NCI-H1048 (cell line): ENCODE data around the gene ZNF765.
"Not testable (repeated sequence)": the region's sequence is repeated elsewhere in the genome, so short reads cannot be mapped to it uniquely, and the experiment has no call there.

Experiments used
- DNase-seq: peaks from one replicate; lab custom pipeline; 2025; lab: John Stamatoyannopoulos, UW

ZNF765 gene

GRCh38 chr19:53394974-53395839, at the start of gene ZNF765:
Gene ZNF765 (plus strand): TSS chr19:53395149. CDS start chr19:53398016, 2,867 bp downstream.
- peak; percentile 72 for DNase-seq

- DNase-seq, result no peak
These were observed 39.2 kb upstream of the ZNF765 start for GRCh38 chr19:53355739-53356138.

GRCh38 chr19:53357821-53358581, 36.9 kb upstream of the ZNF765 start:
- DNase-seq, result no peak

GRCh38 chr19:53360056-53360455, 34.9 kb upstream of the ZNF765 start:
- not testable (repeated sequence) for DNase-seq

- peak; percentile 87 for DNase-seq
These were observed 29.6 kb upstream of the ZNF765 start, which contains the start of gene ZNF525 for GRCh38 chr19:53365134-53365898. Gene ZNF525 (plus strand): TSS chr19:53365705. CDS start chr19:53372282, 6,577 bp downstream.

- DNase-seq, result no peak
These were observed 29.0 kb upstream of the ZNF765 start for GRCh38 chr19:53365899-53366493.

GRCh38 chr19:53372196-53372595, 22.8 kb upstream of the ZNF765 start:
- DNase-seq, result no peak

GRCh38 chr19:53374288-53374687, 20.7 kb upstream of the ZNF765 start:
- no peak for DNase-seq

- no peak for DNase-seq
These were observed 20.2 kb upstream of the ZNF765 start for GRCh38 chr19:53374743-53375142.

GRCh38 chr19:53381376-53381775, 13.6 kb upstream of the ZNF765 start:
- DNase-seq, result no peak

- no peak for DNase-seq
These were observed 6.8 kb upstream of the ZNF765 start for GRCh38 chr19:53388168-53388567.

GRCh38 chr19:53388904-53389303, 6.0 kb upstream of the ZNF765 start:
- DNase-seq, result no peak

GRCh38 chr19:53389571-53389970, 5.4 kb upstream of the ZNF765 start:
- no peak for DNase-seq

- DNase-seq, result no peak
These were observed 5.0 kb upstream of the ZNF765 start for GRCh38 chr19:53389978-53390377.

- no peak for DNase-seq
These were observed 401 bp upstream of the ZNF765 start for GRCh38 chr19:53394522-53394973.

- DNase-seq, result not testable (repeated sequence)
These were observed 1.0 kb downstream of the ZNF765 start for GRCh38 chr19:53395840-53396524.

- no peak for DNase-seq
These were observed 1.5 kb downstream of the ZNF765 start for GRCh38 chr19:53396525-53396868.

- not testable (repeated sequence) for DNase-seq
These were observed 3.0 kb downstream of the ZNF765 start for GRCh38 chr19:53397918-53398317.

GRCh38 chr19:53409505-53410204, 14.7 kb downstream of the ZNF765 start:
- no peak for DNase-seq

GRCh38 chr19:53420520-53421315, 25.8 kb downstream of the ZNF765 start:
- DNase-seq, result not testable (repeated sequence)
